Measurements from ENCODE around the gene ACAP1.

GRCh38 chr17:7383371-7383741, 47.0 kb downstream of the ACAP1 start:
- no peak for TF ChIP-seq POLR2A (IDR thresholded peaks at IDR 0.05; ENCODE audit: extremely low read depth, insufficient read length)
- TF ChIP-seq, protein P1, sequence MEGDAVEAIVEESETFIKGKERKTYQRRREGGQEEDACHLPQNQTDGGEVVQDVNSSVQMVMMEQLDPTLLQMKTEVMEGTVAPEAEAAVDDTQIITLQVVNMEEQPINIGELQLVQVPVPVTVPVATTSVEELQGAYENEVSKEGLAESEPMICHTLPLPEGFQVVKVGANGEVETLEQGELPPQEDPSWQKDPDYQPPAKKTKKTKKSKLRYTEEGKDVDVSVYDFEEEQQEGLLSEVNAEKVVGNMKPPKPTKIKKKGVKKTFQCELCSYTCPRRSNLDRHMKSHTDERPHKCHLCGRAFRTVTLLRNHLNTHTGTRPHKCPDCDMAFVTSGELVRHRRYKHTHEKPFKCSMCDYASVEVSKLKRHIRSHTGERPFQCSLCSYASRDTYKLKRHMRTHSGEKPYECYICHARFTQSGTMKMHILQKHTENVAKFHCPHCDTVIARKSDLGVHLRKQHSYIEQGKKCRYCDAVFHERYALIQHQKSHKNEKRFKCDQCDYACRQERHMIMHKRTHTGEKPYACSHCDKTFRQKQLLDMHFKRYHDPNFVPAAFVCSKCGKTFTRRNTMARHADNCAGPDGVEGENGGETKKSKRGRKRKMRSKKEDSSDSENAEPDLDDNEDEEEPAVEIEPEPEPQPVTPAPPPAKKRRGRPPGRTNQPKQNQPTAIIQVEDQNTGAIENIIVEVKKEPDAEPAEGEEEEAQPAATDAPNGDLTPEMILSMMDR (IDR thresholded peaks at IDR 0.05; ENCODE audit: low read depth, low read length) = no peak
